CD4-positive, CD25-positive, alpha-beta regulatory T cell (primary cell): ENCODE data around the gene ELSPBP1. TPM values are rescaled to one million over a fixed set of nuclear protein-coding genes. Genes with fewer than 3 reads are reported as not detected.

ENCODE experiments used
- ATAC-seq, 2 donors: fragments of 150-1000 bp; cut with Tn5 transposase; one replicate each; pipeline ENCODE4 v1.10.0; 2021; ENCODE audit warnings: low read depth in 2 of 2, moderate number of reproducible peaks in 2 of 2, moderate library complexity in 1 of 2
- DNase-seq, 3 donors: peaks; one replicate each; pipeline versions ENCODE4 v3.0.0 to v3.0.0-alpha.2; 2012 to 2022; ENCODE audit warnings: mixed read lengths in 1 of 3
- H3K27ac ChIP-seq: one replicate; pipeline ENCODE4 v1.7.0; 2013; ENCODE audit warnings: mild to moderate bottlenecking, low read length; ENCODE audit not compliant: insufficient read depth, poor library complexity, severe bottlenecking
- H3K27me3 ChIP-seq: one replicate; pipeline ENCODE4 v1.7.0; 2013; ENCODE audit warnings: low read length; ENCODE audit not compliant: control insufficient read depth, insufficient read depth
- H3K36me3 ChIP-seq: one replicate; pipeline ENCODE4 v1.7.0; 2013; ENCODE audit warnings: mild to moderate bottlenecking, low read length, moderate library complexity; ENCODE audit not compliant: control insufficient read depth, insufficient read depth
- H3K4me1 ChIP-seq: 2 replicates; pipeline ENCODE4 v1.7.0; 2013; ENCODE audit warnings: mild to moderate bottlenecking, low read length; ENCODE audit not compliant: insufficient read depth, control insufficient read depth, poor library complexity, severe bottlenecking
- H3K4me3 ChIP-seq: one replicate; pipeline ENCODE4 v1.7.0; 2013; ENCODE audit warnings: low read depth, mild to moderate bottlenecking, low read length, moderate library complexity
- H3K9me3 ChIP-seq, 2 experiments: 1 replicate in 1 of 2; 2 replicates in 1 of 2; pipeline ENCODE4 v1.7.0; 2013; ENCODE audit warnings: low read length in 2 of 2, mild to moderate bottlenecking in 1 of 2, moderate library complexity in 1 of 2; ENCODE audit not compliant: control insufficient read depth in 2 of 2
- H3K27ac Mint-ChIP-seq, 3 donors: one replicate each; pipeline ENCODE4 v1.8.0; 2020 to 2022; ENCODE audit warnings: mild to moderate bottlenecking in 3 of 3, mixed read lengths in 3 of 3, moderate library complexity in 2 of 3
- H3K27me3 Mint-ChIP-seq: one replicate; pipeline ENCODE4 v1.8.0; 2022; ENCODE audit warnings: mild to moderate bottlenecking, mixed read lengths
- H3K36me3 Mint-ChIP-seq: one replicate; pipeline ENCODE4 v1.8.0; 2020; ENCODE audit warnings: mixed read lengths
- H3K4me1 Mint-ChIP-seq, 4 donors: one replicate each; pipeline ENCODE4 v1.8.0; 2020 to 2022; ENCODE audit warnings: mixed read lengths in 4 of 4, mild to moderate bottlenecking in 1 of 4
- H3K4me3 Mint-ChIP-seq, 4 donors: one replicate each; pipeline ENCODE4 v1.8.0; 2020 to 2022; ENCODE audit warnings: mild to moderate bottlenecking in 4 of 4, mixed read lengths in 4 of 4, moderate library complexity in 3 of 4
- H3K9me3 Mint-ChIP-seq, 7 donors: one replicate each; pipeline ENCODE4 v1.8.0; 2020 to 2022; ENCODE audit warnings: mixed read lengths in 7 of 7, mild to moderate bottlenecking in 3 of 7, moderate library complexity in 2 of 7
- polyA plus RNA-seq, 4 donors: library from polyadenylated mRNA; unstranded; fragments of 300-500 nt; fragmentation: Illumina TruSeq; gene quantifications; one replicate each; pipeline ENCODE4 v1.2.3, GENCODE V29; 2021
- total RNA-seq: library from RNA; stranded (reverse); gene quantifications from one replicate; pipeline ENCODE4 v1.2.3, GENCODE V29; 2022

ELSPBP1 gene
- total and polyA plus RNA-seq, 5 donors from 2014 or later: not detected

- H3K27me3 Mint-ChIP-seq: peaks cover 21% of the 10 kb centered on the region
- no peak overlapping the region for H3K27ac Mint-ChIP-seq
- Histone ChIP-seq H3K4me3 (no peak overlapping the region), H3K36me3 (no peaks in the 10 kb centered on the region), H3K9me3 (no peaks in the 10 kb centered on the region), H3K4me1 (no peaks in the 10 kb centered on the region), H3K27ac (no peak overlapping the region), H3K27me3 (no peaks in the 10 kb centered on the region)
- no peaks in the 10 kb centered on the region for H3K4me1 Mint-ChIP-seq
- DNase-seq (no peak), ATAC-seq (no peak)
- H3K9me3 Mint-ChIP-seq: peaks cover 0 to 5% (median 0%) of the 10 kb centered on the region in 7 donors
- no peak overlapping the region for H3K4me3 Mint-ChIP-seq
- no peaks in the 10 kb centered on the region for H3K36me3 Mint-ChIP-seq
Measured at GRCh38 chr19:48044561-48044960, 50.1 kb downstream of the ELSPBP1 start.

DNA sequence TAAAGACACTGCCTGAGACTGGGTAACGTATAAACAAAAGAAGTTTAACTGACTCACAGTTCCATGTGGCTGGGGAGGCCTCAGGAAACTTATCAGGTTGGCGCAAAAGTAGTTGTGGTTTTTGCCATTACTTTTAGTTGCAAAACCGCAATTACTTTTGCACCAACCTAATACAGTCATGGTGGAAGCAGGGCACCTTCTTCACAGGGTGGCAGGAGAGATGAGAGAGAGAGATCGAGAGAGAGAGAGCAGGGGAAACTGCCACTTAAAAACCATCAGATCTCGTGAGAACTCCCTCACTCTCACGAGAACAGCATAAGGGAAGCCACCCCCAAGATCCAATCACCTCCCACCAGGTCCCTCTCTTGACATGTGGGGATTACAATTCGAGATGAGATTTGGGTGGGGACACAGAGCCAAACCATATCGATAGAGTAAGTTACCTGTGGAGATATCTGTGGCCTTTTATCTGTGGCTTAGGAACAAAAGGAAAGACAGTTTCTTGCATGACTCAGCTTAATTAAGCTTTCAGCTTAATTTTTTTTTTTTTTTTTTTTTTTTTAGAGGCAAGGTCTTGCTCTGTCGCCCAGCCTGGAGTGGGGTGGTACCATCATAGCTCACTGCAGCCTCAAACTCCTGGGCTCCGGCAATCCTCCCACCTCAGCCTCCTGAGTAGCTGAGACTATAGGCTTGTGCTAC lies 57.1 kb downstream of the ELSPBP1 start:
- peaks cover 10% of the 10 kb centered on the region for H3K27me3 Mint-ChIP-seq
- H3K4me1 Mint-ChIP-seq: no peaks in the 10 kb centered on the region
- DNase-seq (no peak), ATAC-seq (no peak)
- no peaks in the 10 kb centered on the region for H3K36me3 Mint-ChIP-seq
- no peaks in the 10 kb centered on the region for H3K27me3 ChIP-seq
- H3K27ac Mint-ChIP-seq: no peak overlapping the region
- no peak overlapping the region for H3K27ac ChIP-seq
- no peaks in the 10 kb centered on the region for H3K36me3 ChIP-seq
- H3K9me3 Mint-ChIP-seq: peaks cover 0 to 8% (median 0%) of the 10 kb centered on the region in 7 donors
- H3K4me1 ChIP-seq: no peaks in the 10 kb centered on the region
- no peak overlapping the region for H3K4me3 Mint-ChIP-seq
- H3K9me3 ChIP-seq: no peaks in the 10 kb centered on the region
- H3K4me3 ChIP-seq: no peak overlapping the region

DNA sequence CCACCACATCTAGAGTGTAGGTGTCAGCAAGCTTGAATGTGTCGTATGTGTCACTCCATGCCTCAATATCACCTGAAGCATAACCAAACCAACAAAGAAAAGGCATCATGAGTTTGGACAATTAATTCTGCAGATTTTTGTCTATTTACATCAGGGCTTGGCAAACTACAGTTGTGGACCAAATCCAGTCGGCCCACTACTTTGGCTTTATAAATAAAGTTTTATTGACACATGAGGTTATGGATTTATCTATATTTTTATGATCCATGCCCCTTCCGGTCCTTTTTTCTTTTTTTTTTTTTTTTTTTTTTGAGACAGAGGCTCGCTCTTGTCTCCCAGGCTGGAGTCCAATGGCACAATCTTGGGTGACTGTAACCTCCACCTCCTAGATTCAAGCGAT lies 58.6 kb downstream of the ELSPBP1 start:
- Histone ChIP-seq H3K9me3 (no peaks in the 10 kb centered on the region), H3K4me1 (no peaks in the 10 kb centered on the region), H3K27me3 (no peaks in the 10 kb centered on the region), H3K4me3 (no peak overlapping the region), H3K27ac (no peak overlapping the region), H3K36me3 (no peaks in the 10 kb centered on the region)
- Mint-ChIP-seq H3K9me3 (peaks cover 0 to 8% (median 0%) of the 10 kb centered on the region in 7 donors), H3K27me3 (peaks cover 6% of the 10 kb centered on the region), H3K4me3 (no peak overlapping the region), H3K4me1 (no peaks in the 10 kb centered on the region), H3K27ac (no peak overlapping the region), H3K36me3 (no peaks in the 10 kb centered on the region)
- DNase-seq (no peak), ATAC-seq (no peak)

- DNase-seq: no peak
- no peaks in the 10 kb centered on the region for H3K9me3 ChIP-seq
- Mint-ChIP-seq H3K27me3 (peaks cover 6% of the 10 kb centered on the region), H3K9me3 (peaks cover 0 to 5% (median 0%) of the 10 kb centered on the region in 7 donors), H3K36me3 (no peaks in the 10 kb centered on the region), H3K4me3 (no peak overlapping the region), H3K4me1 (no peaks in the 10 kb centered on the region), H3K27ac (no peak overlapping the region)
- ATAC-seq: no peak
- no peak overlapping the region for H3K27ac ChIP-seq
- no peaks in the 10 kb centered on the region for H3K36me3 ChIP-seq
- no peak overlapping the region for H3K4me3 ChIP-seq
- no peaks in the 10 kb centered on the region for H3K27me3 ChIP-seq
- H3K4me1 ChIP-seq: no peaks in the 10 kb centered on the region
Measured at GRCh38 chr19:48053856-48054255, 59.4 kb downstream of the ELSPBP1 start.

DNA sequence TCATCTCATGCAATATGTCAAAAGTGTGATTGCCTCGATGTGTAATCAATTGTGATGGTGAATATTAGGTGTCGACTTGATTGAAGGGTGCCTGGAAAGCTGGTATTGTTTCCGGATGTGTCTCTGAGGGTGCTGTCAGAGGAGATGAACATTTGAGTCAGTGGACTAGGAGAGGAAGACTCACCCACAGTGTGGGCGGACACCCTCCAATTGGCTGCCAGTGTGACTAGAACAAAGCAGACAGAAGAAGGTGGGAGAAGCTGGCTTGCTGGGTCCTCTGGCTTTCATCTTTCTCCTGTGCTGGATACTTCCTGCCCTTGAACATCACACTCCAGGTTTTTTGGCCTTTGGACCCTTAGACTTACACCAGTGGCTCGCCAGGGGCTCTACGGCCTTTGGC lies 64.9 kb downstream of the ELSPBP1 start:
- H3K4me1 Mint-ChIP-seq: peaks cover 0 to 2% (median 0%) of the 10 kb centered on the region in 4 donors
- H3K9me3 ChIP-seq: no peaks in the 10 kb centered on the region
- no peak overlapping the region for H3K4me3 Mint-ChIP-seq
- no peaks in the 10 kb centered on the region for H3K27me3 Mint-ChIP-seq
- no peaks in the 10 kb centered on the region for H3K9me3 Mint-ChIP-seq
- no peak for ATAC-seq
- no peak overlapping the region for H3K27ac ChIP-seq
- no peak overlapping the region for H3K4me3 ChIP-seq
- H3K36me3 ChIP-seq: no peaks in the 10 kb centered on the region
- H3K36me3 Mint-ChIP-seq: no peaks in the 10 kb centered on the region
- no peaks in the 10 kb centered on the region for H3K4me1 ChIP-seq
- no peak for DNase-seq
- no peaks in the 10 kb centered on the region for H3K27me3 ChIP-seq
- no peak overlapping the region for H3K27ac Mint-ChIP-seq

- Histone ChIP-seq H3K27ac (no peak overlapping the region), H3K9me3 (no peaks in the 10 kb centered on the region), H3K4me1 (no peaks in the 10 kb centered on the region), H3K36me3 (no peaks in the 10 kb centered on the region), H3K4me3 (no peak overlapping the region), H3K27me3 (no peaks in the 10 kb centered on the region)
- ATAC-seq (no peak), DNase-seq (no peak)
- no peak overlapping the region for H3K4me3 Mint-ChIP-seq
- H3K4me1 Mint-ChIP-seq: peaks cover 0 to 2% (median 0%) of the 10 kb centered on the region in 4 donors
- no peak overlapping the region for H3K27ac Mint-ChIP-seq
- H3K36me3 Mint-ChIP-seq: no peaks in the 10 kb centered on the region
- no peaks in the 10 kb centered on the region for H3K27me3 Mint-ChIP-seq
- no peaks in the 10 kb centered on the region for H3K9me3 Mint-ChIP-seq
Measured at GRCh38 chr19:48060381-48060780, 65.9 kb downstream of the ELSPBP1 start.

DNA sequence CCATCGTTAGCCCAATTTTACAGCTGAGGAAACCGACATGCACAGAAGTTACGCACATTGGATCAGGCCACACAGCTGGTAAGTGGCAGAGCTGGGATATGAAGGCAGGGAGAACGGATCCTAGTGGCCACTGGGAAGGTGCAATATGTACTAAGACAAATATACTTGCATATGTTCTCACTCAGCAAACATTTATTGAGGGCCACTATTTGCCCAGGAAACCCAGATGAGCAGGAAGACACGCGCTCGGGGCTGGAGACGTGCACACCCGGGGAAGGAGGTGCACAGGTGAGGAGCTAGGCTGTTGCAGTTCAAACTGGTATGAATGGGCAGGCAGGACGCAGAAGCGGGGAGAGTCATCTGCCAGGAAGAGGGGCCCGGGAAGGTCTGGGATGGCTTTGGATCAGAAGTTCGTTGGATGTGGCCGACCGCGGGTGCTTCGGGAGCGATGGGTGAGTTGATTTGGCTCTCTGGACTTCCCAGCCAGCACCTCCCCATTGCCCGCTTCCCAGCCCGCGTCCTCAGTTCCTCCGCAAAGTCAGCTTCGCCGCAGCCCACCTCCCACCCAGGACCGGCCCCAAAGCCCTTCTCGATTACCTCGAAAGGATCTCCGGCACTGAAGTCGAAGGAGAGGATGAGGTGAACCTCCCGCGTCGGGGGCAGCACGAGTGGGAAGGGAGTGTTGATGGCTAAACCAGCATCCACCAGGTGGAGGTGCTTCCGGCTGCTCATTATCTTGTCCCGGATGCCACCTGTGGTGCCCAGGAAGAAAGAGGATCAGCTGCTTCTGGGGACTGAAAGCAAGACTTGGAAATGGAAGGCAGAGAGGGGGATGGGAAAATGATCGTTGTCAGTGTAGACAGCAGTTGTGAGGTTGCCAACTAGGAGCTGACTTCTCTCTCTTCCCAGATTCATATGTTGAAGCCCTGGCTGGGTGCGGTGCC lies 67.2 kb downstream of the ELSPBP1 start:
- Histone ChIP-seq H3K36me3 (no peaks in the 10 kb centered on the region), H3K9me3 (no peaks in the 10 kb centered on the region), H3K4me1 (no peaks in the 10 kb centered on the region), H3K27me3 (no peaks in the 10 kb centered on the region), H3K27ac (no peak overlapping the region), H3K4me3 (no peak overlapping the region)
- no peak overlapping the region for H3K4me3 Mint-ChIP-seq
- no peaks in the 10 kb centered on the region for H3K36me3 Mint-ChIP-seq
- no peak overlapping the region for H3K27ac Mint-ChIP-seq
- DNase-seq: no peak
- peaks cover 0 to 2% (median 0%) of the 10 kb centered on the region in 4 donors for H3K4me1 Mint-ChIP-seq
- no peaks in the 10 kb centered on the region for H3K9me3 Mint-ChIP-seq
- ATAC-seq: no peak
- no peaks in the 10 kb centered on the region for H3K27me3 Mint-ChIP-seq
